K562 (cell line): ENCODE results near the gene NOP10. TPM values are rescaled to one million over a fixed set of nuclear protein-coding genes. Genes with fewer than 3 reads are reported as not detected.

ENCODE experiments used
- CHAMP1 ChIP-seq: fragments of 450-650 bp; IDR thresholded peaks from 2 replicates; pipeline ENCODE4 v1.6.1; 2016; ENCODE audit warnings: mild to moderate bottlenecking
- HDAC2 ChIP-seq: fragments of 450-650 bp; IDR thresholded peaks from 2 replicates; pipeline ENCODE4 v1.6.1; 2016; ENCODE audit warnings: mild to moderate bottlenecking
- PKNOX1 ChIP-seq: fragments of 450-650 bp; IDR thresholded peaks from 2 replicates; pipeline ENCODE4 v1.6.1; 2016
- POLR2AphosphoS2 ChIP-seq: IDR thresholded peaks from 2 replicates; pipeline ENCODE4 v1.6.1; 2012; ENCODE audit warnings: low read length, improper control_type of control experiment
- PTBP1 ChIP-seq: fragments of 200-400 bp; formaldehyde crosslinking; IDR thresholded peaks from 2 replicates; pipeline ENCODE4 v1.6.1; 2017; ENCODE audit warnings: low read depth, low read length
- RBM39 ChIP-seq: fragments of 200-400 bp; formaldehyde crosslinking; optimal IDR thresholded peaks from 2 replicates; pipeline ENCODE3; 2018; ENCODE audit warnings: low read depth, low read length
- TAL1 ChIP-seq: fragments of 450-650 bp; IDR thresholded peaks from 2 replicates; pipeline ENCODE4 v1.6.1; 2016; ENCODE audit warnings: mild to moderate bottlenecking
- ZBTB17 ChIP-seq: fragments of 450-650 bp; formaldehyde crosslinking; IDR thresholded peaks from 2 replicates; pipeline ENCODE4 v1.4.0; 2020; ENCODE audit warnings: mild to moderate bottlenecking
- ZBTB9 ChIP-seq: fragments of 450-650 bp; formaldehyde crosslinking; IDR thresholded peaks from 2 replicates; pipeline ENCODE4 v1.4.0; 2020; ENCODE audit warnings: mild to moderate bottlenecking, moderate library complexity
- ZFX ChIP-seq: sonication (generic); formaldehyde crosslinking; IDR thresholded peaks from 2 replicates; pipeline ENCODE4 v1.8.0; 2022; ENCODE audit warnings: mild to moderate bottlenecking, missing genetic modification reagents, moderate library complexity
- ZNF239 ChIP-seq: fragments of 250-450 bp; sonication (Bioruptor Pico); IDR thresholded peaks from 2 replicates; pipeline ENCODE4 v1.4.0; 2020; ENCODE audit warnings: mild to moderate bottlenecking
- ZNF398 ChIP-seq: fragments of 250-450 bp; sonication (Bioruptor Pico); IDR thresholded peaks from 2 replicates; pipeline ENCODE4 v1.8.0; 2021; ENCODE audit warnings: moderate library complexity, mild to moderate bottlenecking, inconsistent platforms
- ZNF609 ChIP-seq: sonication (generic); formaldehyde crosslinking; IDR thresholded peaks from 2 replicates; pipeline ENCODE4 v1.8.1; 2023; ENCODE audit warnings: missing genetic modification reagents, mild to moderate bottlenecking, borderline replicate concordance
- ZNF695 ChIP-seq: fragments of 450-650 bp; formaldehyde crosslinking; IDR thresholded peaks from 2 replicates; pipeline ENCODE4 v1.4.0; 2020; ENCODE audit warnings: mild to moderate bottlenecking, moderate library complexity
- ZNF699 ChIP-seq: fragments of 250-450 bp; sonication (Bioruptor Pico); IDR thresholded peaks from 2 replicates; pipeline ENCODE4 v1.8.0; 2021; ENCODE audit warnings: mild to moderate bottlenecking, moderate library complexity; ENCODE audit not compliant: insufficient replicate concordance
- ZNF764 ChIP-seq: fragments of 250-450 bp; sonication (Bioruptor Pico); IDR thresholded peaks from 2 replicates; pipeline ENCODE4 v1.4.0; 2020; ENCODE audit warnings: low read depth, mild to moderate bottlenecking, moderate library complexity
- polyA plus RNA-seq, 8 experiments: library from polyadenylated mRNA; depleted of rRNA in 4 of 8; stranded (reverse) in 5 of 8; unstranded in 3 of 8; fragments of >200 nt; fragmentation: Nextera tagmentation in 2 of 8; fragmentation: Illumina TruSeq in 1 of 8; extraction: Ambion mirVana in 2 of 8; extraction: Trizol in 1 of 8; gene quantifications; 2 replicates each; pipeline versions ENCODE4 v1.2.1 to v1.2.3, GENCODE V29; 2011 to 2014; ENCODE audit warnings: inconsistent platforms in 1 of 8, missing spikeins in 1 of 8
- total RNA-seq, 7 experiments: library from RNA; depleted of rRNA in 6 of 7; stranded (reverse); fragments of >200 nt in 6 of 7; fragmentation: Illumina TruSeq in 2 of 7; extraction: Trizol in 2 of 7; gene quantifications; 2 replicates each; pipeline versions ENCODE4 v1.2.1 to v1.2.3, GENCODE V29; 2011 to 2021; ENCODE audit warnings: low replicate concordance in 1 of 7

Gene NOP10
- total and polyA plus RNA-seq, 9 of the 15 experiments (the other 6 are each of a cell fraction or from before 2014, with no cell fraction given), result 250 to 1,663 (median 449) TPM

GRCh38 chr15:34336231-34336990 is 6.5 kb downstream of the NOP10 start (continued):
- TF ChIP-seq ZNF699 (CRISPR knock-in tag) (no peak), CHAMP1 (no peak), POLR2AphosphoS2 (no peak), PTBP1 (no peak), TAL1 (no peak), ZNF609 (CRISPR knock-in tag) (no peak), ZFX (no peak), ZBTB9 (CRISPR knock-in tag) (peak; percentile 76; the same call in 1 of the 2 replicates), PKNOX1 (no peak), ZNF398 (0 out of 2 replicates have a peak, but pooled peaks have one; percentile 43), RBM39 (no peak), ZNF764 (CRISPR knock-in tag) (no peak), ZBTB17 (CRISPR knock-in tag) (peak; percentile 89), HDAC2 (no peak), ZNF239 (CRISPR knock-in tag) (peak; percentile 20; the same call in 1 of the 2 replicates), ZNF695 (CRISPR knock-in tag) (peak; percentile 84; the same call in 1 of the 2 replicates)
